Activated B cell treated with CpG ODN at 0.5 μM for 24 hours (primary cell): Measurements from ENCODE around the gene C12orf57. TPM values are rescaled to one million over a fixed set of nuclear protein-coding genes. Genes with fewer than 3 reads are reported as not detected.

ENCODE experiments used
- ATAC-seq: fragments of 200-7000 bp; cut with Tn5 transposase; one replicate; pipeline ENCODE4 v1.10.0; 2021; ENCODE audit warnings: low read depth, mild to moderate bottlenecking, moderate library complexity
- CTCF ChIA-PET: fragments of 350-600 bp; sonication (Branson Sonifier 250); formaldehyde crosslinking; loops from one replicate; lab custom pipeline; 2021; ENCODE audit warnings: antibody characterized with exemption; lab: Charles Lee
- POLR2A ChIA-PET: fragments of 350-600 bp; sonication (Branson Sonifier 250); formaldehyde crosslinking; loops from one replicate; lab custom pipeline; 2021; ENCODE audit warnings: antibody characterized with exemption; lab: Charles Lee
- DNase-seq: peaks from one replicate; pipeline ENCODE4 v3.0.0; 2022
- H3K27ac Mint-ChIP-seq: one replicate; pipeline ENCODE4 v1.8.0; 2020; ENCODE audit warnings: mixed read lengths
- H3K27me3 Mint-ChIP-seq: one replicate; pipeline ENCODE4 v1.8.0; 2021; ENCODE audit warnings: mixed read lengths
- H3K36me3 Mint-ChIP-seq: one replicate; pipeline ENCODE4 v1.8.0; 2021; ENCODE audit warnings: low read depth, mixed read lengths
- H3K4me1 Mint-ChIP-seq: one replicate; pipeline ENCODE4 v1.8.0; 2021; ENCODE audit warnings: mixed read lengths
- H3K4me3 Mint-ChIP-seq: one replicate; pipeline ENCODE4 v1.8.0; 2020; ENCODE audit warnings: mild to moderate bottlenecking, mixed read lengths
- H3K9me3 Mint-ChIP-seq: one replicate; pipeline ENCODE4 v1.8.0; 2020; ENCODE audit warnings: mixed read lengths
- intact Hi-C: fragments of 100-400 bp; cut with micrococcal nuclease; formaldehyde crosslinking; loops from one replicate; pipeline ENCODE4 v1.15.1; 2024
- total RNA-seq: library from RNA; stranded (reverse); gene quantifications from 2 replicates; pipeline ENCODE4 v1.2.3, GENCODE V29; 2022
- TF ChIP-seq, protein P1 (sequence below): fragments of 200-600 bp; IDR thresholded peaks from one replicate; pipeline ENCODE4 v1.8.0; 2022; ENCODE audit warnings: antibody characterized with exemption, mild to moderate bottlenecking

C12orf57 gene
- total RNA-seq, 1 donor from 2014 or later, result 54.8 TPM

DNA sequence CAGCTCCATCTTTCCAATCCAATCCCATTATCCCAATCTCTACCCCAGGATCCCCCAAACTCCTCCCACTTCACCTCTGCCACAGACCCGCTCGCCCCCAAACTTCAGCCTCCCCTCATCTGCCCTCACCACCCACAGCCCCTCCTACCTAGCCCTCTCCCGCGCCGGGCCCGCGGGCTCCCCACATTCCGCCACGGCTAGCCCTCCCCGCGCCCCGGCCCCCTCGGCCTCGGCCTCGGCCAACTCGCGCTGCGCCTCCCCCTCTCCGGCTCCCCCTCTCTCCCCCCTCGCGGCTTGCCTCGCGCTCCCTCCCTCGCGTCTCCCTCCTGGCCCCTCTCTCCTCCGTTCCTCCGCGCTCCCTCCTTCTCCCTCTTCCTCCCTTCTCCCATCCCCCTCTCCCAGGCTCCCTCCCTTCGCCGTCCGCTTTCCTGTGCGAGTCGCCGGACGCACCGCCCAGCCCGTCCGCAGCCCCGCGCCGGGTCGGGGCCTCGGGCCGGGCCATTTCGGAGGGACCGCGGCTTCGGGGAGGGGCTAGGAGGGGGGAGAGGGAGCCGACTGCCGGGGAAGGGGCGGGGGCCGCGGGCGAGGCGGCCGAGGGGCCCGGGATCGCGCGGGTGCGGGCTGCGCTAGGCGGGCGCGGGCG lies 16.3 kb upstream of the C12orf57 start, which contains the start of gene ATN1:
Gene ATN1 (plus strand): TSS at position 581 of the 643 bp plus-strand sequence. CDS start 6,043 bp downstream, outside the sequence.
- ChIA-PET CTCF (interaction anchor here (0.7 to 3.4 kb wide), 4 partner anchors 10 to 94 kb away, joined by 3 to 23 read pairs (median 5); partner anchors contain the start of genes C12orf57 and RNU7-1), POLR2A (interaction anchor here (0.6 to 7.3 kb wide), 13 partner anchors 9 to 160 kb away, joined by 3 to 89 read pairs (median 7); partner anchors contain the start of genes C12orf57, ENO2 and RNU7-1)
- DNase-seq, result peak; percentile 58
- TF ChIP-seq, protein P1, sequence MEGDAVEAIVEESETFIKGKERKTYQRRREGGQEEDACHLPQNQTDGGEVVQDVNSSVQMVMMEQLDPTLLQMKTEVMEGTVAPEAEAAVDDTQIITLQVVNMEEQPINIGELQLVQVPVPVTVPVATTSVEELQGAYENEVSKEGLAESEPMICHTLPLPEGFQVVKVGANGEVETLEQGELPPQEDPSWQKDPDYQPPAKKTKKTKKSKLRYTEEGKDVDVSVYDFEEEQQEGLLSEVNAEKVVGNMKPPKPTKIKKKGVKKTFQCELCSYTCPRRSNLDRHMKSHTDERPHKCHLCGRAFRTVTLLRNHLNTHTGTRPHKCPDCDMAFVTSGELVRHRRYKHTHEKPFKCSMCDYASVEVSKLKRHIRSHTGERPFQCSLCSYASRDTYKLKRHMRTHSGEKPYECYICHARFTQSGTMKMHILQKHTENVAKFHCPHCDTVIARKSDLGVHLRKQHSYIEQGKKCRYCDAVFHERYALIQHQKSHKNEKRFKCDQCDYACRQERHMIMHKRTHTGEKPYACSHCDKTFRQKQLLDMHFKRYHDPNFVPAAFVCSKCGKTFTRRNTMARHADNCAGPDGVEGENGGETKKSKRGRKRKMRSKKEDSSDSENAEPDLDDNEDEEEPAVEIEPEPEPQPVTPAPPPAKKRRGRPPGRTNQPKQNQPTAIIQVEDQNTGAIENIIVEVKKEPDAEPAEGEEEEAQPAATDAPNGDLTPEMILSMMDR, result no peak
- no peaks in the 10 kb centered on the region for H3K36me3 Mint-ChIP-seq
- no peaks in the 10 kb centered on the region for H3K9me3 Mint-ChIP-seq
- peak; percentile 42 for ATAC-seq
- H3K27ac Mint-ChIP-seq, result peak within 1 kb of the TSS; percentile 86
- intact Hi-C loops, result loop anchor here (10.0 kb wide), 1 partner anchor 707 kb away; no protein-coding TSS in a partner anchor
- no peaks in the 10 kb centered on the region for H3K27me3 Mint-ChIP-seq
- peak within 1 kb of the TSS; percentile 86 for H3K4me3 Mint-ChIP-seq
- peaks cover 54% of the 10 kb centered on the region for H3K4me1 Mint-ChIP-seq

DNA sequence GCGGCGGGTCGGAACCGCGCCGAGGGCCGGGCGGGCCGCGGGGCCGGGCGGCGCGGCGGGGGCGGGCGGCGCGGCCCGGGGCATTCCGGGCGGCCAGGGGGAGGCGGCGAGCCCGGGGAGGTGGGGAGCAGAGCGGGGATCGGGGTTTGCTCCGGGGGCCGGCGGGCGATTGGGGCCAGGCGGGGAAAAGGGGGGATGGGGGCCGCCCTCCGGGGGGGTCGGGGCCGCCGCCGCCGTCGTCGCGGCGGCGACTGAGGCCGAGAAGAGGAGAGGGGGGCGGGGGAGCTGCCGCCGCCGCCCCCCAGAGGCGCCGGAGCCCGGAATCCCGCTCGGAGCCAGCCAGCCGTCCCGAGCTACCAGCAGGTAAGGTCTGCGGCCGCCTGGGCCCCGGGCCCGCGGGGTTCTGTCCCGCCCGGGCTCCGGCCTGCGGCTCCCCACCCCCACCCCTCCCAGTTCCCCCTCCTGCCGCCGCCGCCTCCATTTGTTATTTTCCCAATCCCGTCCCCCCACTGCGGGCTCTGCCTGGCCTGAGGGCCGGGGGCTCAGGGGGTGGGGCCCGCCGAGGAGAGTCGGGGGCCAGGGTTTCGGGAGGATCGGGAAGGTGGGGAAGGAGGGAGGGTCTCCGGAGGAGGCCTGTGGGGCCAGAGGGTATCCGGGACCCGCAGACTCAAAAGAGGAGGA lies 15.7 kb upstream of the C12orf57 start:
- peaks cover 48% of the 10 kb centered on the region for H3K4me1 Mint-ChIP-seq
- CTCF ChIA-PET, result interaction anchor here (1.0 to 1.5 kb wide), 2 partner anchors 10 to 16 kb away, joined by 3 to 9 read pairs; no protein-coding TSS in a partner anchor
- H3K9me3 Mint-ChIP-seq, result no peaks in the 10 kb centered on the region
- H3K27me3 Mint-ChIP-seq, result no peaks in the 10 kb centered on the region
- no peak for DNase-seq
- TF ChIP-seq, protein P1, result no peak
- H3K4me3 Mint-ChIP-seq, result peak overlapping the region; percentile 86
- H3K27ac Mint-ChIP-seq, result peak overlapping the region; percentile 85
- H3K36me3 Mint-ChIP-seq, result peaks cover 2% of the 10 kb centered on the region
- POLR2A ChIA-PET, result interaction anchor here (0.5 to 7.3 kb wide), 12 partner anchors 8 to 55 kb away, joined by 3 to 89 read pairs (median 6); partner anchors contain the start of genes C12orf57, ENO2, RNU7-1 and SPSB2
- peak; percentile 18 for ATAC-seq
- intact Hi-C loops, result loop anchor here (10.0 kb wide), 1 partner anchor 707 kb away; no protein-coding TSS in a partner anchor

DNA sequence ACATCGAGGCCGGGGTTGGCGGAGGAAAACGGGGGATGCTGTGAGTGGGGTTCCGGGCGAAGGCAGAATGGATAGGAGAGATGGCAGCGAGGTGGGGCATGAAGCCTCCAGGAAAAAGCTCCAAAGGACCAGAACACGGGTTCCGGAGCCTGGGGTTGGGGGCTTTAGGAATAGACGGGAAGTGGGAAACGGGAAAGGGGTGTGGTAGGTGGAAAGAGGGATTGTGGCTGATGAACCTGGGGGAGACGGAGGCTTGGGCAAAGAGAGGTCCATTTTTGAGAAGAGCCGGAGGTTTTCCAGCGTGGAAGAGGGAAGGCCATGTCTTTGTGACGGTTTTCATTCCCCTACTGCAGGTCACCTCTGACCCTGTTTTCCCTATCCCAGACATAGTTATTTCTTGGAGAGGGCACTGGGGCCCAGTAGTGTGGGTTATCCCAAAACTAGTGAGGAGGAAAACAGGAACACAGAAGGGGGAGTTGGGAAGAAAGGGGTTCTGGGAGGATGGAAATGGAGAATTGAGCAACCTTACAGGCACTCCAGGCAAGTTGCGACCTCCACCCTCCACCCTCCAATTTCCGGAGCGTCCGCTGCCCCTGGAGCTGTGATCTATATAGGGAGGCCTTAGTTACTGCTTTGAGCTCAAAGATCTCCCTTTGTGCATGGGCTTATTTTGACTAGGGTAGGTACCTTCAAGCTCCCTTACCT lies 15.0 kb upstream of the C12orf57 start:
- no peaks in the 10 kb centered on the region for H3K9me3 Mint-ChIP-seq
- ATAC-seq, result no peak
- peak overlapping the region; percentile 86 for H3K4me3 Mint-ChIP-seq
- no peaks in the 10 kb centered on the region for H3K27me3 Mint-ChIP-seq
- H3K4me1 Mint-ChIP-seq, result peaks cover 41% of the 10 kb centered on the region
- intact Hi-C loops, result loop anchor here (1.0 to 10.0 kb wide), 2 partner anchors 8 to 706 kb away; no protein-coding TSS in a partner anchor
- peaks cover 8% of the 10 kb centered on the region for H3K36me3 Mint-ChIP-seq
- DNase-seq, result no peak
- peak overlapping the region; percentile 85 for H3K27ac Mint-ChIP-seq
- ChIA-PET POLR2A (interaction anchor here (0.5 to 7.3 kb wide), 12 partner anchors 8 to 239 kb away, joined by 3 to 89 read pairs (median 4); partner anchors contain the start of genes C12orf57, ENO2, RNU7-1 and SPSB2), CTCF (interaction anchor here (1.0 to 1.6 kb wide), 3 partner anchors 9 to 36 kb away, joined by 3 to 9 read pairs (median 4); no protein-coding TSS in a partner anchor)
- TF ChIP-seq, protein P1, result no peak

DNA sequence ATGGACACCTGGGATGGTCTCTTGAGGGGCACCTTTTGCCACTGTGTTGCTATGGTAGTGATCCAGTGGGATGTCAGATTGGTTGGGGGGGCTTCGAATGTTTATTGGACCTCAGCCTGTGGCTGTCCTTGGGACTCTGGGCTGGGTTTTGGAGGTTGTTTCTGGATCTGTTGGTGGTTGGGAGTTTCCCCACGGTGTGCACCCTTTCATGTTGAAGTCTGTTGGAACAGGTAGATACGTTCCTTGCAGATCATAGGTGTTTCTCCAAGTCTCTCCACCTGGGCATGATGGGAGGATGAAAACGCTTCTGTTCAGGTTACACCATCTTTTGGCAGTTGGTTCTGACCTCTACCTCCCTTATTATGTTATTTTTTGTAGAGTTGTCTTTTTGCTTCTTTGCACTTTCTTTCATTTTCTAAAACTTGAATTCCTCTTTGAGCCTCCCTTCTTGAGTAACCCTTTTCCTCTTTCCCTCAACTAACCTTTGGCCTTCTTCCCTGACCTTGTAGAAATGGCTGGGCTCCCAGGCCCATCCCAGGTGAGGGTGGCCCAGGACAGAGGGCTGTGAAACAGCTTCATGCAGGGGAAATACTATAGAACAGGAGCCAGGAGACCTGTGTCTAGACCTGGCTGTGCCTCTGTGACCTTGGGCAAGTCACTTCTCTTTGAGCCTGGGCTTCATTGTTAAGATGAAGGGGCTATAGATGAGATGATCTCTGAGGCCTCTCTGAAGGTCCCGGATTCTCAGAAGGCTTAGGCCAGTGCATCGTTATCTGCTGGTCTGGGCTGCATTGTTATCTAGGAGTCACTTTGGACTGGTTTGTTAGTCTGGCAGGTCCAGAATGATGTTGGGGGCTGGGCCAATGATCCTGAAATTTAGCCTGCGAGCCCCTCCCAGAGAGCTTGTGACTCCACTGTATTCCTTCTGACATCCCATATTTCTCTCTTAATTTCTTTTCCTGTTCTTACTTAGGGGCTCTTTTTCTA lies 14.1 kb upstream of the C12orf57 start:
- H3K9me3 Mint-ChIP-seq, result no peaks in the 10 kb centered on the region
- H3K27ac Mint-ChIP-seq, result peak overlapping the region; percentile 56
- ATAC-seq (no peak), DNase-seq (no peak)
- ChIA-PET CTCF (interaction anchor here (1.5 to 1.6 kb wide), 2 partner anchors 8 to 35 kb away, joined by 4 to 9 read pairs; no protein-coding TSS in a partner anchor), POLR2A (interaction anchor here (1.5 to 7.3 kb wide), 5 partner anchors 8 to 240 kb away, joined by 3 to 89 read pairs (median 7); partner anchors contain the start of genes C12orf57, RNU7-1 and ZNF384)
- intact Hi-C loops, result loop anchor here (1.0 to 10.0 kb wide), 2 partner anchors 8 to 705 kb away; no protein-coding TSS in a partner anchor
- peaks cover 17% of the 10 kb centered on the region for H3K36me3 Mint-ChIP-seq
- no peaks in the 10 kb centered on the region for H3K27me3 Mint-ChIP-seq
- H3K4me3 Mint-ChIP-seq, result peak overlapping the region; percentile 86
- TF ChIP-seq, protein P1, result no peak
- H3K4me1 Mint-ChIP-seq, result peaks cover 32% of the 10 kb centered on the region
